ENCODE measurements around the gene ORC5. TPM values are rescaled to one million over a fixed set of nuclear protein-coding genes. Genes with fewer than 3 reads are reported as not detected.

The ORC5 gene
- total and polyA plus RNA-seq, 4 donors: 6.5 to 53.6 (median 13.9) TPM

DNA sequence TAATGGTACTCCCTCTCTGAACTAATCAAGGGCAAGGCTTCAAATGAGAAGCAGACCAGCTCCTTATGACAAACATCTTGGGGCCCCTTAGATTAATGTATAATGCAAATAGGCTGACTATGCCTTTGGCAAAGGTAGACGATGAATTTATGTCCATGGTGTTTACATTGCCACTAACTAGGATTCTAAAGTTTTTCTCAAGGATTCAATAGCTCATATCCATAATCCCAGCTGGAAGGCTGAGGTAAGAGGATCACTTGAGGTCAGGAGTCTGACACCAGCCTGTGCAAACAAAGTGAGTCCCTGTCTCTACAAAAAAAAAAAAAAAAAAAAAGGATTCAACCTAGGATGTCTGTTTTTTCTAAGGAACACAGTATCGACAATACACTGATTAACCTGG is 96.5 kb downstream of the ORC5 start:
- no peak for DNase-seq
- Histone ChIP-seq H3K27me3 (ENCODE audit: control insufficient read depth in 3 of 3, insufficient read depth in 3 of 3, low read length in 2 of 3) (no peaks in the 10 kb centered on the region), H3K9ac (ENCODE audit: insufficient read depth in 1 of 2, low read length in 2 of 2) (no peak overlapping the region), H3K27ac (ENCODE audit: low read depth in 1 of 2, low read length in 1 of 2) (no peak overlapping the region), H3K9me3 (ENCODE audit: control insufficient read depth in 4 of 4, insufficient read depth in 3 of 4, low read length in 3 of 4) (peaks cover 0 to 2% (median 0%) of the 10 kb centered on the region in 4 donors), H3K4me1 (ENCODE audit: control insufficient read depth in 5 of 5, insufficient read depth in 5 of 5, low read length in 5 of 5) (no peaks in the 10 kb centered on the region), H3K4me3 (no peak overlapping the region), H3K36me3 (ENCODE audit: control insufficient read depth in 4 of 4, insufficient read depth in 4 of 4, low read length in 4 of 4) (no peaks in the 10 kb centered on the region)
- TF ChIP-seq, protein P1, sequence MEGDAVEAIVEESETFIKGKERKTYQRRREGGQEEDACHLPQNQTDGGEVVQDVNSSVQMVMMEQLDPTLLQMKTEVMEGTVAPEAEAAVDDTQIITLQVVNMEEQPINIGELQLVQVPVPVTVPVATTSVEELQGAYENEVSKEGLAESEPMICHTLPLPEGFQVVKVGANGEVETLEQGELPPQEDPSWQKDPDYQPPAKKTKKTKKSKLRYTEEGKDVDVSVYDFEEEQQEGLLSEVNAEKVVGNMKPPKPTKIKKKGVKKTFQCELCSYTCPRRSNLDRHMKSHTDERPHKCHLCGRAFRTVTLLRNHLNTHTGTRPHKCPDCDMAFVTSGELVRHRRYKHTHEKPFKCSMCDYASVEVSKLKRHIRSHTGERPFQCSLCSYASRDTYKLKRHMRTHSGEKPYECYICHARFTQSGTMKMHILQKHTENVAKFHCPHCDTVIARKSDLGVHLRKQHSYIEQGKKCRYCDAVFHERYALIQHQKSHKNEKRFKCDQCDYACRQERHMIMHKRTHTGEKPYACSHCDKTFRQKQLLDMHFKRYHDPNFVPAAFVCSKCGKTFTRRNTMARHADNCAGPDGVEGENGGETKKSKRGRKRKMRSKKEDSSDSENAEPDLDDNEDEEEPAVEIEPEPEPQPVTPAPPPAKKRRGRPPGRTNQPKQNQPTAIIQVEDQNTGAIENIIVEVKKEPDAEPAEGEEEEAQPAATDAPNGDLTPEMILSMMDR (IDR thresholded peaks at IDR 0.05; ENCODE audit: control extremely low read depth, extremely low read depth): no peak
- WGBS, 2 donors: 64 to 72% methylated on average over 2 of the region's 2 CpGs
- ATAC-seq (ENCODE audit: insufficient read depth, low FRiP score): no peak

DNA sequence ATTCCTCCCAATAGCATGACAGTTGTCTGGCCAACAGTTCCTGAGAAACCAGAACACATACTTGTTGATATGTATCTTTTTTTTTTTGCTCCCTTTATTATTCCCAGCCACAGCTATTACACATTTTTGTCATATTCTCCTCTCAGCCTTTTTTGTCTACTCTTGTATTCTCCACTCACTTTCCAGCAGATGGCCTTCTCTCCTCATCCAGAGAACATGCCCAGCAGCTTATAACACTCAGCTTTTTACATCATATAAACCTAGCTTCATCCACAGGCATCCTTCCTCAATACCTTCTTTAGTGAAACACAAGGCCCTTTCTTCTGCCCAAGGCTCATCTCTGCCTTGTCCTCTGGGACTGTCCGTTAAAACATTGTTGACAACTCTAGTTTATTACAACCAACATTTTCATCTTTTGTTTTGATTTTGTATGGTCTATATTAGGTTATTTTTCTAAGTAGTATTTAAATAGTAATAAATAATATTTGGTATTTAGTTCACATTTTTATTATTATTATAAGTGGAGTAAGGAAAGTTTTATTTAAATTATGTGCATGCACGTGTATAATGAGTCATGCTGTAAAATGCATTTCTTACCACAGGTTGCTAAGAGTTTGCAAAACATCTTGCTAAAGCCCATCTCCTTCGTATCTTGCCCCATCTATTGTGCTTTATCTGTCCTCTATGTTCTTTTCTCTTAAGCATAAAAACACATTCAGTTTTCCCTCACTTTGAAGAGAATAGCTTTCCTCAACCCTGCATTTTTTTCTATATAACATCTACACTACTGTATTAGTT is 101.5 kb downstream of the ORC5 start:
- 75 to 83% methylated on average over 3 of the region's 3 CpGs for WGBS, 2 donors
- TF ChIP-seq, protein P1 (IDR thresholded peaks at IDR 0.05; ENCODE audit: control extremely low read depth, extremely low read depth): no peak
- H3K4me1 ChIP-seq (ENCODE audit: control insufficient read depth in 5 of 5, insufficient read depth in 5 of 5, low read length in 5 of 5): no peaks in the 10 kb centered on the region
- DNase-seq (peak in 1 of 3 donors; percentile 4), ATAC-seq (ENCODE audit: insufficient read depth, low FRiP score) (no peak)
- H3K9ac ChIP-seq (ENCODE audit: insufficient read depth in 1 of 2, low read length in 2 of 2): no peak overlapping the region
- no peak overlapping the region for H3K4me3 ChIP-seq
- no peaks in the 10 kb centered on the region for H3K27me3 ChIP-seq (ENCODE audit: control insufficient read depth in 3 of 3, insufficient read depth in 3 of 3, low read length in 2 of 3)
- H3K36me3 ChIP-seq (ENCODE audit: control insufficient read depth in 4 of 4, insufficient read depth in 4 of 4, low read length in 4 of 4): no peaks in the 10 kb centered on the region
- H3K9me3 ChIP-seq (ENCODE audit: control insufficient read depth in 4 of 4, insufficient read depth in 3 of 4, low read length in 3 of 4): peaks cover 0 to 3% (median 0%) of the 10 kb centered on the region in 4 donors
- no peak overlapping the region for H3K27ac ChIP-seq (ENCODE audit: low read depth in 1 of 2, low read length in 1 of 2)

DNA sequence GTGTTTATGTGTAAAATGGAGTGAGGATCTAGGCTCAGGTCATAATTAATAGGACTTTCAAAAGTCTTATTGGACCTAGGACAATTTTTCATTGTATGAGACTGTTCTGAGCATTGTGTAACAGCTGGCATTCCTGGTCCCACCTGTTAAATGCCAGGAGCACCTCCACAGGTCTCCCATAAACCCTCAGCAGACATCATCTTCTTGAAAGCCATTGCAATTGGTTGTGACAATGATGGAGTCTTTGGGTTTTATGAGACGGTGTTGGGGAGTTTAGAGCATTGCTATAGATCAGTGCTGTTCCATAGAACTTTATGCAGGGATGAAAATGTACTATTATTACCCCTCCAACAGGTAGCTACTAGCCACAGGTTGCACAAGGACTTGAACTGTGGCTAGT is 108.9 kb downstream of the ORC5 start:
- Histone ChIP-seq H3K36me3 (ENCODE audit: control insufficient read depth in 4 of 4, insufficient read depth in 4 of 4, low read length in 4 of 4) (no peaks in the 10 kb centered on the region), H3K4me3 (no peak overlapping the region), H3K27ac (ENCODE audit: low read depth in 1 of 2, low read length in 1 of 2) (no peak overlapping the region), H3K27me3 (ENCODE audit: control insufficient read depth in 3 of 3, insufficient read depth in 3 of 3, low read length in 2 of 3) (no peaks in the 10 kb centered on the region), H3K9me3 (ENCODE audit: control insufficient read depth in 4 of 4, insufficient read depth in 3 of 4, low read length in 3 of 4) (peaks cover 0 to 1% (median 0%) of the 10 kb centered on the region in 4 donors), H3K9ac (ENCODE audit: insufficient read depth in 1 of 2, low read length in 2 of 2) (no peak overlapping the region), H3K4me1 (ENCODE audit: control insufficient read depth in 5 of 5, insufficient read depth in 5 of 5, low read length in 5 of 5) (no peaks in the 10 kb centered on the region)
- no peak for DNase-seq
- 83 to 87% methylated on average over 1 of the region's 1 CpG for WGBS, 2 donors
- TF ChIP-seq, protein P1 (IDR thresholded peaks at IDR 0.05; ENCODE audit: control extremely low read depth, extremely low read depth): no peak
- no peak for ATAC-seq (ENCODE audit: insufficient read depth, low FRiP score)

Data from lung (tissue), 12 donors.